Smooth muscle cell (in vitro differentiated cells): ENCODE measurements around the gene SP2. TPM values are rescaled to one million over a fixed set of nuclear protein-coding genes. Genes with fewer than 3 reads are reported as not detected.

Experiments used
- DNase-seq: peaks from one replicate; lab custom pipeline; 2025; ENCODE audit not compliant: unreplicated experiment; lab: John Stamatoyannopoulos, UW
- H2AFZ ChIP-seq: fragments of 200-600 bp; sonication (generic); 2 replicates; pipeline ENCODE4 v1.6.0; 2016; ENCODE audit warnings: antibody characterized with exemption, low read depth, mild to moderate bottlenecking
- H3F3A ChIP-seq: fragments of 200-600 bp; sonication (generic); 2 replicates; pipeline ENCODE4 v1.6.0; 2017; ENCODE audit warnings: antibody characterized with exemption, low read depth
- H3K27ac ChIP-seq: fragments of 200-600 bp; sonication (generic); 2 replicates; pipeline ENCODE4 v1.5.1; 2016; ENCODE audit warnings: low read depth, mild to moderate bottlenecking
- H3K27me3 ChIP-seq: fragments of 200-600 bp; sonication (generic); 2 replicates; pipeline ENCODE4 v1.6.1; 2016; ENCODE audit warnings: low read depth, mild to moderate bottlenecking
- H3K36me3 ChIP-seq: fragments of 200-600 bp; sonication (generic); 2 replicates; pipeline ENCODE4 v1.5.1; 2016; ENCODE audit warnings: low read depth
- H3K4me1 ChIP-seq: fragments of 200-600 bp; sonication (generic); 2 replicates; pipeline ENCODE4 v1.5.1; 2016; ENCODE audit warnings: low read depth
- H3K4me2 ChIP-seq: fragments of 200-600 bp; sonication (generic); 2 replicates; pipeline ENCODE4 v1.6.0; 2016; ENCODE audit warnings: mild to moderate bottlenecking
- H3K4me3 ChIP-seq: fragments of 200-600 bp; sonication (generic); 2 replicates; pipeline ENCODE4 v1.5.1; 2016; ENCODE audit warnings: mild to moderate bottlenecking
- H3K79me2 ChIP-seq: fragments of 200-600 bp; sonication (generic); 2 replicates; pipeline ENCODE4 v1.6.0; 2016; ENCODE audit warnings: low read depth, mild to moderate bottlenecking
- H3K9ac ChIP-seq: fragments of 200-600 bp; sonication (generic); 2 replicates; pipeline ENCODE4 v1.6.0; 2016; ENCODE audit warnings: low read depth
- H3K9me3 ChIP-seq: fragments of 200-600 bp; sonication (generic); replicated peaks from 2 replicates; pipeline ENCODE4 v1.5.1; 2016; ENCODE audit warnings: low read depth
- H4K20me1 ChIP-seq: fragments of 200-600 bp; sonication (generic); 2 replicates; pipeline ENCODE4 v1.6.0; 2016; ENCODE audit warnings: low read depth
- CTCF ChIP-seq: fragments of 200-600 bp; sonication (generic); IDR thresholded peaks from 2 replicates; pipeline ENCODE4 v1.5.1; 2017; ENCODE audit warnings: borderline replicate concordance, mild to moderate bottlenecking, antibody characterized with exemption; ENCODE audit not compliant: insufficient read depth, poor library complexity, severe bottlenecking
- WGBS: methylation state at CpG from one replicate; pipeline ENCODE4 v1.1.7; 2016; ENCODE audit warnings: low lambda C conversion rate; 5-methylcytosine and 5-hydroxymethylcytosine counted together
- polyA plus RNA-seq: library from polyadenylated mRNA; unstranded; fragments of >200 nt; fragmentation: Nextera tagmentation; extraction: Ambion mirVana; gene quantifications from 2 replicates; pipeline ENCODE4 v1.2.1, GENCODE V29; 2016
- total RNA-seq: library from RNA; depleted of rRNA; stranded (reverse); fragments of >200 nt; gene quantifications from 2 replicates; pipeline ENCODE4 v1.2.3, GENCODE V29; 2014

SP2 gene
- total and polyA plus RNA-seq, 2 experiments from 2014 or later = 2.4 to 9.0 TPM

- H3K4me1 ChIP-seq = peaks cover 27% of the 10 kb centered on the region
- no peaks in the 10 kb centered on the region for H3K27me3 ChIP-seq
- no peak for DNase-seq
- H3K4me3 ChIP-seq = no peak overlapping the region
- peaks cover 33% of the 10 kb centered on the region for H3K79me2 ChIP-seq
- H3K4me2 ChIP-seq = peak overlapping the region; percentile 93
- H4K20me1 ChIP-seq = peaks cover 32% of the 10 kb centered on the region
- no peaks in the 10 kb centered on the region for H3K36me3 ChIP-seq
- no peak overlapping the region for H3K27ac ChIP-seq
- no peaks in the 10 kb centered on the region for H3K9me3 ChIP-seq
- no peak overlapping the region for H2AFZ ChIP-seq
- WGBS = 40% methylated on average over 32 of the region's 32 CpGs
- H3F3A ChIP-seq = peaks cover 5% of the 10 kb centered on the region
- TF ChIP-seq CTCF = no peak
- H3K9ac ChIP-seq = no peak overlapping the region
These were observed 43.7 kb upstream of the SP2 start for GRCh38 chr17:47852113-47852949.

- H3F3A ChIP-seq = peaks cover 5% of the 10 kb centered on the region
- 75% methylated on average over 5 of the region's 5 CpGs for WGBS
- H3K79me2 ChIP-seq = peaks cover 20% of the 10 kb centered on the region
- no peak overlapping the region for H3K4me3 ChIP-seq
- DNase-seq = no peak
- no peak overlapping the region for H2AFZ ChIP-seq
- no peak overlapping the region for H3K27ac ChIP-seq
- no peaks in the 10 kb centered on the region for H3K9me3 ChIP-seq
- no peaks in the 10 kb centered on the region for H3K36me3 ChIP-seq
- H3K4me2 ChIP-seq = no peak overlapping the region
- H3K27me3 ChIP-seq = no peaks in the 10 kb centered on the region
- peaks cover 17% of the 10 kb centered on the region for H3K4me1 ChIP-seq
- H3K9ac ChIP-seq = no peak overlapping the region
- TF ChIP-seq CTCF = no peak
- peaks cover 19% of the 10 kb centered on the region for H4K20me1 ChIP-seq
These were observed 42.4 kb upstream of the SP2 start for GRCh38 chr17:47853616-47854015.

- 45% methylated on average over 3 of the region's 3 CpGs for whole genome bisulfite sequencing
- H3K4me1 ChIP-seq = peaks cover 11% of the 10 kb centered on the region
- H3K27me3 ChIP-seq = no peaks in the 10 kb centered on the region
- DNase-seq = no peak
- H3K9me3 ChIP-seq = no peaks in the 10 kb centered on the region
- no peak overlapping the region for H3K4me3 ChIP-seq
- no peak overlapping the region for H3K27ac ChIP-seq
- no peaks in the 10 kb centered on the region for H3F3A ChIP-seq
- no peaks in the 10 kb centered on the region for H4K20me1 ChIP-seq
- no peak overlapping the region for H3K9ac ChIP-seq
- no peak overlapping the region for H2AFZ ChIP-seq
- TF ChIP-seq CTCF = no peak
- no peak overlapping the region for H3K4me2 ChIP-seq
- H3K36me3 ChIP-seq = no peaks in the 10 kb centered on the region
- peaks cover under 1% of the 10 kb centered on the region for H3K79me2 ChIP-seq
These were observed 40.3 kb upstream of the SP2 start for GRCh38 chr17:47855737-47856136.

GRCh38 chr17:47856830-47857229 is 39.2 kb upstream of the SP2 start:
- no peaks in the 10 kb centered on the region for H3K27me3 ChIP-seq

More at GRCh38 chr17:47856830-47857229, 39.2 kb upstream of the SP2 start:
- no peaks in the 10 kb centered on the region for H4K20me1 ChIP-seq
- peaks cover 6% of the 10 kb centered on the region for H3K4me1 ChIP-seq
- no peak overlapping the region for H3K4me3 ChIP-seq
- no peaks in the 10 kb centered on the region for H3K9me3 ChIP-seq
- no peaks in the 10 kb centered on the region for H3F3A ChIP-seq
- no peak for TF ChIP-seq CTCF
- no peaks in the 10 kb centered on the region for H3K79me2 ChIP-seq
- no peak overlapping the region for H3K27ac ChIP-seq
- H3K9ac ChIP-seq = no peak overlapping the region
- H3K36me3 ChIP-seq = no peaks in the 10 kb centered on the region
- DNase-seq = no peak
- no peak overlapping the region for H3K4me2 ChIP-seq
- H2AFZ ChIP-seq = no peak overlapping the region
